ENCODE results near the gene GRIN2A.

Gene GRIN2A

GRCh38 chr16:9846362-9847099, 335.7 kb downstream of the GRIN2A start:
- no peak for DNase-seq

- no peak for DNase-seq
These were observed 336.4 kb downstream of the GRIN2A start for GRCh38 chr16:9845661-9846361.

GRCh38 chr16:9844361-9844760, 337.9 kb downstream of the GRIN2A start:
- DNase-seq = no peak

GRCh38 chr16:9843424-9844018, 338.7 kb downstream of the GRIN2A start:
- DNase-seq = no peak

GRCh38 chr16:9840761-9841665, 341.2 kb downstream of the GRIN2A start:
- DNase-seq = no peak

GRCh38 chr16:9837481-9837880, 344.7 kb downstream of the GRIN2A start:
- DNase-seq = no peak

GRCh38 chr16:9836118-9836736, 346.0 kb downstream of the GRIN2A start:
- DNase-seq = no peak

GRCh38 chr16:9827062-9827752, 355.0 kb downstream of the GRIN2A start:
- no peak for DNase-seq

GRCh38 chr16:9826656-9827055, 355.6 kb downstream of the GRIN2A start:
- no peak for DNase-seq

- DNase-seq = no peak
These were observed 357.8 kb downstream of the GRIN2A start for GRCh38 chr16:9824200-9825068.

- no peak for DNase-seq
These were observed 358.7 kb downstream of the GRIN2A start for GRCh38 chr16:9823510-9823909.

- DNase-seq = no peak
These were observed 360.3 kb downstream of the GRIN2A start for GRCh38 chr16:9821970-9822369.

- DNase-seq = no peak
These were observed 360.9 kb downstream of the GRIN2A start for GRCh38 chr16:9821331-9821730.

- DNase-seq = no peak
These were observed 361.6 kb downstream of the GRIN2A start for GRCh38 chr16:9820476-9821246.

GRCh38 chr16:9818702-9819101, 363.5 kb downstream of the GRIN2A start:
- no peak for DNase-seq

GRCh38 chr16:9817586-9817985, 364.6 kb downstream of the GRIN2A start:
- DNase-seq = no peak

GRCh38 chr16:9816644-9817043, 365.6 kb downstream of the GRIN2A start:
- DNase-seq = no peak

- DNase-seq = no peak
These were observed 368.6 kb downstream of the GRIN2A start for GRCh38 chr16:9813665-9814064.

- no peak for DNase-seq
These were observed 374.0 kb downstream of the GRIN2A start for GRCh38 chr16:9808210-9808609.

- DNase-seq = no peak
These were observed 374.9 kb downstream of the GRIN2A start for GRCh38 chr16:9807302-9807701.

All from T-helper 2 cell (primary cell).